Measurements from ENCODE around the gene SNHG17. TPM values are rescaled to one million over a fixed set of nuclear protein-coding genes. Genes with fewer than 3 reads are reported as not detected.

SNHG17 gene
- total and polyA plus RNA-seq, 9 of the 15 experiments (the other 6 are each of a cell fraction or from before 2014, with no cell fraction given): 29.8 to 106 (median 57.7) TPM

- TF ChIP-seq, protein P1, sequence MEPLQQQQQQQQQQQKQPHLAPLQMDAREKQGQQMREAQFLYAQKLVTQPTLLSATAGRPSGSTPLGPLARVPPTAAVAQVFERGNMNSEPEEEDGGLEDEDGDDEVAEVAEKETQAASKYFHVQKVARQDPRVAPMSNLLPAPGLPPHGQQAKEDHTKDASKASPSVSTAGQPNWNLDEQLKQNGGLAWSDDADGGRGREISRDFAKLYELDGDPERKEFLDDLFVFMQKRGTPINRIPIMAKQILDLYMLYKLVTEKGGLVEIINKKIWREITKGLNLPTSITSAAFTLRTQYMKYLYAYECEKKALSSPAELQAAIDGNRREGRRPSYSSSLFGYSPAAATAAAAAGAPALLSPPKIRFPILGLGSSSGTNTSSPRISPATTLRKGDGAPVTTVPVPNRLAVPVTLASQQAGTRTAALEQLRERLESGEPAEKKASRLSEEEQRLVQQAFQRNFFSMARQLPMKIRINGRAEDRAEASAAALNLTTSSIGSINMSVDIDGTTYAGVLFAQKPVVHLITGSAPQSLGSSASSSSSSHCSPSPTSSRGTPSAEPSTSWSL (CRISPR knock-in tag; IDR thresholded peaks at IDR 0.05; ENCODE audit: borderline replicate concordance): no peak
- TF ChIP-seq USF2 (CRISPR knock-in tag; IDR thresholded peaks at IDR 0.05) (peak; percentile 7; the same call in 1 of the 2 replicates), AFF1 (IDR thresholded peaks at IDR 0.05; ENCODE audit: low read depth in 1 of 2, partially characterized antibody in 2 of 2) (peak in 1 of 2 experiments; percentile 83), LARP7 (IDR thresholded peaks at IDR 0.05) (peak; percentile 90; the same call in 1 of the 2 replicates), ESRRA (IDR thresholded peaks at IDR 0.05; ENCODE audit: borderline replicate concordance, low read depth) (peak; percentile 84), JUND (IDR thresholded peaks at IDR 0.05; ENCODE audit: borderline replicate concordance, low read depth, low read length) (peak; percentile 81), JUND (tag; IDR thresholded peaks at IDR 0.05; ENCODE audit: borderline replicate concordance, low read depth, low read length) (no peak; the same call in 2 of the 3 replicates), CBX8 (IDR thresholded peaks at IDR 0.05; ENCODE audit: borderline replicate concordance, extremely low read depth, low read depth, low read length, poor library complexity, severe bottlenecking) (no peak), GABPA (tag; conservative IDR thresholded peaks at IDR 0.05; ENCODE audit: low read depth) (peak; percentile 95), PHB (CRISPR knock-in tag; IDR thresholded peaks at IDR 0.05) (0 out of 2 replicates have a peak, but pooled peaks have one; percentile 4), FOS (IDR thresholded peaks at IDR 0.05; ENCODE audit: extremely low read depth, insufficient read length) (no peak), ZBTB9 (CRISPR knock-in tag; IDR thresholded peaks at IDR 0.05) (0 out of 2 replicates have a peak, but pooled peaks have one; percentile 34), ZNF23 (CRISPR knock-in tag; IDR thresholded peaks at IDR 0.05) (no peak), ZNF311 (CRISPR knock-in tag; IDR thresholded peaks at IDR 0.05) (no peak), XRCC3 (IDR thresholded peaks at IDR 0.05) (no peak), DACH1 (IDR thresholded peaks at IDR 0.05; ENCODE audit: partially characterized antibody) (no peak), ZNF76 (CRISPR knock-in tag; IDR thresholded peaks at IDR 0.05; ENCODE audit: borderline replicate concordance) (peak; percentile 46; the same call in 1 of the 2 replicates), CBFA2T3 (IDR thresholded peaks at IDR 0.05) (peak; percentile 22; the same call in 1 of the 2 replicates), FOXJ2 (tag; IDR thresholded peaks at IDR 0.05) (peak; percentile 69)
These were observed at the start of gene SNHG17 (continued) for GRCh38 chr20:38434770-38435554.

Data from K562 (cell line).